GM21737 (cell line): Measurements from ENCODE around the gene TRIO.
"Not testable (repeated sequence)": the region's sequence is repeated elsewhere in the genome, so short reads cannot be mapped to it uniquely, and the experiment has no call there.

Experiments used
- ATAC-seq: cut with Tn5 transposase; IDR thresholded peaks from one replicate; pipeline ENCODE4 v1.9.1; 2021; ENCODE audit warnings: mild to moderate bottlenecking, moderate library complexity; ENCODE audit not compliant: unreplicated experiment

Gene TRIO

GRCh38 chr5:14142827-14143545 is at the start of gene TRIO:
TSS of gene TRIO (plus strand) at chr5:14143342. CDS start at chr5:14143726, 384 bp downstream.
- peak; percentile 40 for ATAC-seq

- not testable (repeated sequence) for ATAC-seq
Measured at GRCh38 chr5:14097380-14097779, 45.8 kb upstream of the TRIO start.

GRCh38 chr5:14097998-14098471 is 45.1 kb upstream of the TRIO start:
- no peak for ATAC-seq

GRCh38 chr5:14100281-14100680 is 42.9 kb upstream of the TRIO start:
- ATAC-seq, result no peak

GRCh38 chr5:14101922-14102321 is 41.2 kb upstream of the TRIO start:
- no peak for ATAC-seq

GRCh38 chr5:14102666-14103065 is 40.5 kb upstream of the TRIO start:
- ATAC-seq, result no peak

GRCh38 chr5:14105718-14106410 is 37.3 kb upstream of the TRIO start:
- ATAC-seq, result no peak

- no peak for ATAC-seq
Measured at GRCh38 chr5:14107536-14107935, 35.6 kb upstream of the TRIO start.

- peak; percentile 69 for ATAC-seq
Measured at GRCh38 chr5:14108170-14108996, 34.8 kb upstream of the TRIO start.

- ATAC-seq, result peak; percentile 78
Measured at GRCh38 chr5:14109041-14109747, 33.9 kb upstream of the TRIO start.

GRCh38 chr5:14109771-14110170 is 33.4 kb upstream of the TRIO start:
- ATAC-seq, result no peak

- no peak for ATAC-seq
Measured at GRCh38 chr5:14110196-14110595, 32.9 kb upstream of the TRIO start.

- ATAC-seq, result no peak
Measured at GRCh38 chr5:14110680-14111079, 32.5 kb upstream of the TRIO start.

- no peak for ATAC-seq
Measured at GRCh38 chr5:14112998-14113652, 30.0 kb upstream of the TRIO start.

- ATAC-seq, result no peak
Measured at GRCh38 chr5:14114615-14115251, 28.4 kb upstream of the TRIO start.

GRCh38 chr5:14115323-14115895 is 27.7 kb upstream of the TRIO start:
- ATAC-seq, result no peak

- ATAC-seq, result no peak
Measured at GRCh38 chr5:14118551-14119320, 24.4 kb upstream of the TRIO start.

- ATAC-seq, result no peak
Measured at GRCh38 chr5:14120176-14120575, 23.0 kb upstream of the TRIO start.

GRCh38 chr5:14121552-14121951 is 21.6 kb upstream of the TRIO start:
- no peak for ATAC-seq
